NCI-H2227 treated with DMSO at 0.1 percent for 48 hours (cell line): Measurements from ENCODE around the gene DGUOK.

ENCODE experiments used
- DNase-seq: peaks from one replicate; lab custom pipeline; 2025; lab: John Stamatoyannopoulos, UW

The DGUOK gene

DNA sequence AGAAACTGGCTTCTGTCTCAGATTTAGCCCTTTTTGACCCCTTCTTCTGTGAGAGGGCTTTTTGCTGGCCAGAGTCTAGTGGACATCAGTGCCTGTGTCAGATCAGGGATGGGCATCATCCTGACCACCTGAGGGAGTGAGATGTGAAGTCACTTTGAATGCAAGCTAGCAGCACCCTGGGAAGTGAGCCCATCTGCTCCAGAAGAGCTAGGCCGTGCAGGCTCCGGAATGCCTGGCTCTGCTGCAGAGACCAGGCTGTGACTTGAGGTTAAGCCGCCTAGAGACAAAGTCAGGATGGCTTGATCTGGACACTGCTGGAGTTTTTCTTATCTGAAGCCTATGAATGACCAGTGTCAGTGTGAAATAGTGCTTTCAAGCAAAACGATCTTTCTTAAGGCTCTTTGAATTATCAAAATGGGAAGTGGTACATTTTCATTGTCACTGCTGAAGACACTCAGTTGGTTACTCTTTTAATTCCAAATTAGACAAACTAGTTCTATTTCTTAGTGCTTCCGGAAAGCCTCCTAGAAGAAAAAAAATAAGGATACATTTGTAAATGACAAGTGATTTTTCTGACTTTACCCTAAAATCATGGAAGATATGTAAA is 20.8 kb downstream of the DGUOK start:
- no peak for DNase-seq

DNA sequence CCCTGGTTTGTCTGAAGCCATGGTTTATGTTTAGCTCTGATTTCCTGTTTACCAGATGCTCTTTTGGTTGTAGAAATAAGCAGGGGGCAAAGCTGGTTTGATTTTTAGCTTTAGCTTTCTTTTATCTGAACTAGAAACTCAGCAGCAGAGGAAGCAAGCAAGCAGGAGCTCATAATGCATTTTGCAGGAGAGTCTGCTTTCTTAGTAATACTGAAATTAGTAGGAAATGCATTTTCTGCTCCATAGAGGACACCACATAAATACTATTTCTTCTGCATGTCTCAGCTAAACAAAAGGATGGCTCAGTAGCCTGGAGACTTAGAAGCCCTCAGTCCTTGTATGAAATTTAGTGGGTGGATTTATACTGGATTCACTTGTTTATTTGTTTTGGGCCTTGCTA is 23.1 kb downstream of the DGUOK start:
- no peak for DNase-seq

DNA sequence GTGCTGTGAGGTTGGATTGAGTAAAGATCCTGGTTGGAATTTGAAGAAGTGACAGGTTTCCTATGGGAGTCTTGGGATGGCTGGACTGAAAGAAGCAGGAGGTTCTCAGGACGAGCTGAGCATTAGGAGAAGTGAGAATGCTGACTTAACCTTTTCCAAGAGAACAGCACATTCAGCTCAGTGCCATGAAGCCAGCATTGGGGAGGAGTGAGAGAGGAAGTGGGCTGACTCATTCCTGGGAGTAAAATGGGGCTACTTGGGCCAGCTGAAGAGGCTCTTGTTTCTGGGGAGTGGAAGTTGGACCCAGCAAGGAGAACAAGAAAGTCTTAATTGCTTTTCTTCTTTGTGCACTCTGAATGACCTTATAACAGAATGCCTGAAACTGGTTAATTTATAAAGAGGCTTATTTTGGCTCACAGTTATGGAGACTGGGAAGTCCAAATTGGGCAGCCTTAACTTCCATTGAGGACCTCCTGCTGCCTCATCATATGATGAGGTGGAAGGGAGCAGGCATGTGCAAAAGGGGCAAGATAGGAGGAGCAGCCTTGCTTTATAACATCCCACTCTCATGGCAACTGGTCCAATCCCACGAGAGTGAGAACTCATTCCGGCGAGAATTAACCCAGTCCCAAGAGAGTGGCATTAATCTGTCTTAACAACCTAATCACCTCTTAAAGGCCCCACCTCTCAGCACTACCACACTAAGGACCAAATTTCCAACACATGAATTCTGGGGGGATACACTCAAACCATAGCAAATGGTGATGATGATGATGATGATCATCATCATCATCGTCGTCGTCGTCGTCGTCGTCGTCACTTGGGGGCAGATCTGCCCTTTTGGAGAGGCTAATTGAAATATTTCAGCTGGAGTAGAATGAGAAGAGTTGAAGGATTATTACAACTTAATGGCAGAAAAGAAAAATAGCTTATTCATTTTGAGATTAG is 26.1 kb downstream of the DGUOK start:
- DNase-seq = no peak

DNA sequence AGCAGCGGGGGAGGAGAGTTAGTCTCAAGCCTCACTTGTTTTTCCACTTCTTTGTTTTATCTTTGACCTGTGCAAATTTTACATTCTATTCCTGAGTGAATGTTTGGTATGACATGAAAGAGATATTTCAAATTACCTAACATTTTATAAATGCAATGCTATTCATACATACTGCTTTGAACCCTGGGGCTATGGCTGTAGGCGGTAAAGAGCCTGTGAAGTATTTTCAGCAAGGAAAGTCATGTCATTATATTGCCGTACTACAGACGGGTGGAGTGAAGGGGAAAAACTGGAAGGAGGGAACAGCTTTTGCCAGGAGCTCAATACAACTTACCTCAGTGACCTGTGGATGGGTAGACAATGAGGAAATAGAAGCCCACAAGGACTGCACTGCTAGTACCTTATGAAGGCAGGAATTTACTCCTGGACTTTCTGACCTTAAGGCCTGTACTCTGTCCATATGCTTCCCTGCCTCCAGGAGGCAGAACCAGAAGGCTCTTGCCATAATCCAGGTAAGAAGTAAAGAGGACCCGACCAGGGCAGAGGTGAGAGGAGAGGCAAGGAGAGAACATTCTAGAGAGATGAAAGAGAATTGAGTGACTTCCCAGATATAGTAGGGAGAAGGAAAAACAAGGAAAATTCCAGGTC is 29.7 kb downstream of the DGUOK start:
- DNase-seq = no peak

DNA sequence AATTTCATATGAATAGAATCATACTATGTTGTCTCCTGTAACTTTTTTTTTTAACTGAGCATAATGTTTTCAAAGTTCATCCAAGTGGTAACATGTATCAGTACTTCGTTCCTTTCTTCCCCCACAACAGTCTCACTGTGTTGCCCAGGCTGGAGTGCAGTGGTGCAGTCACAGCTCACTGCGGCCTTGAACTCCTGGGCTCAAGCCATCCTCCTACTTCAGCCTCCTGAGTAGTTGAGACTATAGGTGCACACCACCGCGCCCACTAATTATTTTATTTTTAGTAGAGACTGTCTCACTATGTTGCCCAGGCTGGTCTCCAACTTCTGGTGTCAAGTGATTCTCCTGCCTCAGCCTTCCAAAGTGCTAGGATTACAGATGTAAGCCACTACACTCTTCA is 34.6 kb downstream of the DGUOK start:
- no peak for DNase-seq

DNA sequence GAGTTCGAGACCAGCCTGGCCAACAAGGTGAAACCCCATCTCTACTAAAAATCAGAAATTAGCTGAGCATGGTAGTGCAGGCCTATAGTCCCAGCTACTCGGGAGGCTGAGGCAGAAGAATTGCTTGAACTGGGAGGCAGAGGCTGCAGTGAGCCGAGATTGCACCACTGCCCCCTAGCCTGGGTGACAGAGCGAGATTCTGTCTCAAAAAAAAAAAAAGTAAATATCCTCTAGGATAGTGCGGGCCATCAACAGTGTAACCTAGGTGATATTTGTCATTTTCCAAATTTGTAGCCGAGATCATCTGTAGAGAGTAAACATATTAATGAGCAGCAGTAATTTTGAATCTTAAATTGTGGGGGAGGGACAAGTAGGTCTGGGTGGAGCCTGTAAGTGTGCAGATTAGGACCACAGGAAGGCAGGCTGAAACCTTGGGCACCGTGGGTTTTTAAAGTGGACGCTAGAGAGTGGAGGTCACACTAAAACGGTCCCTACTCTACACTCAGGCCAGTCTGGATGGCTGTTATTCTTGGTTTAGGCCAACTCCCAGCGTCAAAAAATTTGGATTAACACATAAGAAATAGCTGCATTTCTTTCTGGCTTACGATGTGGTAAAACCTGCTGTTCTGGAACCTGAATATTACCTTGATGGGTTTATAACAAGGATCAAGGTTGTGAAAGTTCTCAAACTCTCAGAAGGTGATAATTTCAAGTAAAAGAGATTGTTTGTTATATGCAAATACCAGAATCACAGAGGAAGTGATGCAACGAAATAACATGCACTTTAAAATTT is 35.3 kb downstream of the DGUOK start:
- DNase-seq = no peak

DNA sequence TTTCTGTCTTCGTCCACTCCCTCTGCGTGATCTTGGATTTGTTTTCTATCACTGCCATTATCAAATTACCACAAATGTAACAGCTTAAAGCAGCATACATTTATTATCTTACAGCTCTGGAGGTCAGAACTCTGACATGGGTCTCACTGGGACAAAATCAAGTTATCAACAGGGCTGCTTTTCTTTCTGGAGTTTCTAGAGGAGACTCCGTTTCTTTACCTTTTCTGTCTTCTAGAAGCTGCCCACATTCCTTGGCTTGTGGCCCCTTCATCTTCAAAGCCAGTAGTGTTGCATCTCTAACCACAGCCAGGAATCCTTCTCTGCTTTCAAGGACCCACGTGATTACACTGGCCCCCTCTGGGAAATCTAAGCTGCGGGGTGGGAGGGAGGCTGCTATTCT is 36.1 kb downstream of the DGUOK start:
- DNase-seq = no peak

DNA sequence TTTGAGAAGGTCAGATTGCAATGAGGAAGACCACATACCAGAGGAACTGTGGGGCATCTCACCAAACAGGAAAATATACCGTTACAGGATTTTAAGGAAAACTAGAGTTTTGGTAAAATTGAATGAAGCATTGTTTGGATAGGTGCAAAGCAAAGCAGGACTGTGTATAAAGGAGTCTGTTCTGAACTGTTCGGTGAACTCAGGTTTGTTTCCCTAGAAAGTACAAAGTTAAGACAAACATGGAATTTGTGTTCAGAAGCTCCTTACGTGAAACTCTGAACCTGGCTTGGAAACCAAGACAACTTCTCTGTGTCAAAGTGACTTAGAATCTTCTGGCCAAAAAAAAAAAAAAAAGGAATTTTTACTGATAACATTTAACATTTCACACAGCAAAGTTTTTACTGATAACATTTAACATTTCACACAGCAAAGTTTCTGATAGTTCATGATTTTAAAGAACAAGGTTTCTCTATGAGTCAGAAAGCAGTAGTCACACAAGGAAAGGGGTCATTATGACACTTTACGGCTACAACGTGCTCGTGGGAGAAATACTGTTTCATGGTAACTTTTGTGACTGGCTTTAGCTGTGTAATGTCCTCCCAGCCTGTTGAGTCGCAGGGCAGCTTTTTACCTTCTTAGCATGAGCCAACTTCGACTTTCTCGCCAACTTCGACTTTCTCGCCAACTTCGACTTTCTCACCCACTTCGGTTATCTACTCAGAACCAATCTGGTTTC is 36.9 kb downstream of the DGUOK start:
- no peak for DNase-seq

DNA sequence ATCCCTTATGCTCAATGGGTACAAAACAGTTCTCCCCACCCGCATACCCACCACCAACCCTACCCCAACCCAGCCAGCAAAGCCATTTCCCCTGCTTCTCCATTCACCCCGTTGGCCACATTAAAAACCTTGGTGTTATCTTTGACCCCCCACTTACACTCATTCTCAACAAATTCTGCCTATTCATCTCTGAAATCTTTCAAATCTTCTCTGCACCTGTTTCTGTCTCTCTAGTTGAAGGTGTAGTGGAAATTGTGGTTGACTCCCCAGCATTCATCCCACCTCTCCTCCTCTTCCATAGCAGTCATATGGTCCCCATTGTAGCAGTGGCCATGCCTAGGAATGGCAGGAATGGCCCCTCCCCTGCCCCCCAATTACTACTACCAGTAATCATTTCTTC is 37.5 kb downstream of the DGUOK start:
- DNase-seq = no peak

DNA sequence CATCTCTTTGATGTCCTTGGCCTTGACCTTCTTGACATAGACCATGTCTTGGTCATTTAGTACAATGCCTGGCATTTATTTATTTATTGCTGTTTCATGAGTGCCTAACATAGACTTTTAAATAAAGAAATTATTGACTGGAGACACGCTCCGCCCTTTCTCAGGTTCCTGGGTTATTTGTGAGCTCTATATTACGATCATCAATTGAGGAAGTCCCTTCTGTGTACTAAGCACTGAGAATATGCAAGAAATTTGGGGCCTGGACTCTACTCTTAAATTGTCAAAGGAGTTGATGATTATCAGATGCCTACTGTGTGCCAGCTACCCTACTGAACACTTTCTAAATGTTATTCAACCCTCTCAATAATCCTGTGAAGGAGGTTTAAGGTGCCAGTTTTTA is 38.4 kb downstream of the DGUOK start:
- DNase-seq = no peak

DNA sequence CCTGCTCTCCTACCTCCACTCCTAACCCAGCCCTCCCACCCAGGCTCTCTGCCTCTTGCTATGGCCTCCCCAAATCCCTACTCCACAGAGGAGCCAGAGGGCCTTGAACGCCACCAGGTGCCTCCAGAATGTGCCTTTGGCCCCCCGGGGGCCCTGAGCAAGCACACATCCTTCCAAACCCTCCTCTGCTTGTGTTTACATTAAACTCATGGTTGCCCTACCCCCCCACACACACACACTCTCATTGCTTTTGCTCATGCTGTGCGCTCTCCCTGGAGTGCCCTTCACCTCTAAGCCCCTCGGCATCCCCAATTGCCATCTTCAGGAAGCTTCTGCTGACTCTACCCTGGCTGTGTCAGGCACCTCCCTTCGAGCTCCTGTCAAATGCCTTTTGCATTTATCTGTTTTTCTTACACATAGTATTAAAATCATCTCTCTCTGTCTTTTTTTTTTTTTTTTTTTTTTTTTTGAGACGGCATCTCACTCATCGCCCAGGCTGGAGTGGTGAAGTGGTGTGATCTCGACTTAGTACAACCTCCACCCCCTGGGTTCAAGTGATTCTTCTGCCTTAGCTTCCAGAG is 41.8 kb downstream of the DGUOK start:
- DNase-seq = no peak

DNA sequence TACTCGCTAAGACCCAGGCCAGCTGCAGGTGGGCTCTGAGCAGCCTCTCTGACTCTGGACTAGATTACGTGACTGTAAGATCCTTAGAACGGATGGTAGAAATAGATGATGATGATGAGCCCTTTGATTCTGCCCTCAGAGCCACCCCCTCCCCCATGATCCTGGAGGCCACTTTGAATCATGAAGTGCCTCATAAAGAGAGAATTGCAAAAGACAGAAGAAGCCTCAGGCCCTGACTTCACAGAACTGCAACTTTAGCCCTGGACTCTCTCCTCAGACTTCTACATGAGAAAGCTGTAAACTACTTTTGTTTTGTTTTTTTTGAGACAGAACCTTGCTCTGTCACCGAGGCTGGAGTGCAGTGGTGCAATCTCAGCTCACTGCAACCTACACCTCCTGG is 42.7 kb downstream of the DGUOK start:
- DNase-seq = no peak

DNA sequence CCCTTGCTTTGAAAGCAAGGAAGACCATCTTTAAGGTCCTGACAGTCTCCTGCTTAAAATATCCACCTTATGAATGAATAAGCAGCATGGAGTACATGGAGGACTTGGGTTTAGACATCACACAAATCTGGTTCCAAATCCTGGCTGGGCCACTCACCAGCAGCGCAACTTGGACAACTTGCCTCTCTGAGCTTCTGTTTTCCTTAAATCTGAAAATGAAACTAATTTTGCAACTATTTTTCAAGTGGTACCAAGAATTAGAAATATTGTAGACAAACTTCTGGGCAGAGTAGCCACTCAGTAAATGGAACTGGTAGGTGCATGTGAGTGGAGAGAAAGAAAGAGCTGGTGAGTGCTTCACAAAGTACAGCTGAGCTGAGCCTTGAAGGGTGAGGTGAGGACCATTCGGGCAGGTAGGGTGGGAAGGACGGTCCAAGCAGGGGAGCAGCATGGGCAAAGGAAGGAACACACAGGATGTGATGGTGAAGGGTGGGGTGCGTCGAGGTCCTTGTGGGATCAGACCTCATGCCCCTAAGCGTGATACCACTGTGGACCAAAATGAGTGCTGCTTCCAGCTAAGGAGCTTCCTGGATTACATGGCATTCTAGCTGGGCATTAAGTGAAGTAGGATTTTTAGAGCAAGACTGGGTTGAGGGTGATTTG is 43.6 kb downstream of the DGUOK start:
- no peak for DNase-seq

DNA sequence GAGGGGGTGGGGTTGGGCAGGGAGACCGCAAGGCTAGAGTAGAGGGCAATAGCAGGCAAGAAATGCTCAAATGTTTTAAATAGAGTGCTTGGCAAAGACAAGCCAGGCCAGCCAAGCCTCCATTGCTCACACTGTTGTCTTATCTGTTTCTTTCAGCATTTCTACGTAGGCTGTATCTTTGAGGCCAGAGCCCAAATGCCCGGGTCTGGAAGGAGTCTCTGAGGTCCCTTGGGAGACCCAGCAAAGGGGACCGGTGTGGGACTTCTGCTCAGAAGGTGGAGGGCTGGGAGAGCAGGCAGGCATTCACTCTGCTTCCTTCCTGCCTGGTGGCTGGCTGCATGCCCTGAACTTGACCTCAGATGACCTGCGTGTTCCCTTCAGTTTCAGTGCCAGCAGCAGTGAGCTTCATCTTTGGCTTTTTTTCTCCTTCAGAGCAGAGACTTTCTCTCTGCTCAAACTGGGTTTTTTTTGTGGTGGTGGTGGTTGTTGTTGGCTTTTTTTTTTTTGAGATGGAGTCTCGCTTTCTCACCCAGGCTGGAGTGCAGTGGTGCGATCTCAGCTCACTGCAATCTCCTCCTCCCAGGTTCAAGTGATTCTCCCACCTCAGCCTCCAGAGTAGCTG is 44.3 kb downstream of the DGUOK start:
- DNase-seq = no peak

DNA sequence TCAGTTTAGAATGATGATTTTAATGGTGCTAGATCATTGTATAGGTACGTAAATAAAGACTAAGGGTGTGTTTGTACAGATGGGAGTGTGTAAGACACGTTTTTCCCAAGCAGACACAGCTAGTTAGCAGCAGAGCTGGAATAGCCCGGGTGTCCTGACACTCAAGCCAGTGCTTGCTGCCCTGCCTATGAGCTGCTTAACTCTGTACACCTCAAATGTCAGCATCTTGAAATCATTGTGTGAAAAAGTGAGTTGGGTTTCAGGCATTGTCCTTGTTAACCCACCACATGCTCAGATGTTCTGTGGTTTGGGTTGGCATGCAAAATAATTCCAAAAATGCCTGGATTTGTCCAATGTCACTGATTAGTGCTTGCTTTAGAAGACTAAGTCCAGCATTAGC is 45.0 kb downstream of the DGUOK start:
- DNase-seq = no peak

DNA sequence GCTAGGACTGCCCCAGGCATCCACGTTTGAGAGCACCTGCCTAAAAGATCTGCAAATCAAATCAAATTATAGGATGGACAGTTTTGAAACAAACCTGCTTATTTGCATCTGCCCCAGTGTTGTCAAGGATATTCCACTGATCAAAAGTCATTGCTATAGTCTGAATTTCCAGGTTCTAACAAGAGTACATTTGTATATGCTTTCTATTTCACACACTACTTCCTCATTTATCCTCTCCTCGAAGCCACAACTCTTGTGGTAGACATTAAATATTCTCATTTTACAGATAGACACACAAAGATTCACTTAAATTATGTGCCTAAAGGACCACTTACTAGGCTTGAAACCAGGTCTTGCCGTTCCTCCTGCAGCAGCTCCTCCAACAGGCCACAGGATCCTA is 46.2 kb downstream of the DGUOK start:
- DNase-seq = no peak

DNA sequence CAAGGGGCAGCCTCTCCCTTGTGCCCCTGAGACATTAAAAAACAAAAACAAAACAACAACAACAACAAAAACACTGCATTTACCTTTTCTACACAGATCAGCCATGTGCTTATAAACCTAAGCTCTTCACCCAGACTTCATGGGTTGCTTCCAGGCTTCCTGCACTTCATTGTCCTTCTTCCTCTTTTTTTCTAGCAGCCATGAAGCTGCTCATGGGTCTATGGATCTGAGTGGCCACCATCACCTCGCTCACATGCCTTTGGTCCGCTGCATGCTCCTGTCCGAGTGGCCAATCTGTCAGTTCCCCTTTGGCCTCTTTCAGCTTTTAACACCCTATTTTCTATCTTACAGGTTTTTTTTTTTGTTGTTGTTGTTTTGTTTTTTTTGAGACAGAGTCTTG is 49.1 kb downstream of the DGUOK start:
- DNase-seq = no peak

DNA sequence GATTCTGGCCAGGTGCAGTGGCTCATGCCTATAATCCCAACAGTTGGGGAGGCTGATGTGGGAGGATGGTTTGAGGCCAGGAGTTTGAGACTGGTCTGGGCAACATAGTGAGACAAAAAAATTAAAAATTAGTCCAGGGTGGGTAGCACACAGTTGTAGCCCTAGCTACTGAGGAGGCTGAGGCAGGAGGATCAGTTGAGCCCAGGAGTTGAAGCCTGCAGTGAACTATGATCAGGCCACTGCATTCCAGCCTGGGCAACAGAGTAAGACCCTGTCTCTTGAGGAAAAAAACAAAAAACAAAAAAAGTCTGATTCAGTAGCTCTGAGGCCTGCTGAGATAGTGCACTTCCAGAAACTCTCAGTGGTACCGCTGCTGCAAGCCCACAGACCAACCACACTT is 50.1 kb downstream of the DGUOK start:
- no peak for DNase-seq

DNA sequence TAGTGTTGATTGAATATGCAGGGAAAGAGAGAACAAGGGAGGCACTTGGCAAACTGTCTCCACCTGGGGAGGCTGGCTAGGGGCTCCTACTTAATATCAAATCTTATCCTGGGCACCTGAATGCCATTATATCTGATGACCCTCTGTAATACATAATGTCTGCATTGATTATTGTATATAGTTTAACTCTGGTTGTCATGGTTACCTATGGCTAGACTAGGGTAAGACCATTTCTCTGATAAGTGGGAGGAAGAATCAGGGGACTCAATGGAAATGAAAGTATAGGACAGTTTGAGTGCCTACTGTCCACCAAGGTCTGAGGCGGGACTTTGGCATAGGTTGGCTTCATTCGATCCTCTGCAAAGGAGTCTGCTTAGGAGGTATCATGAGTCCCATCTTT is 50.8 kb downstream of the DGUOK start:
- no peak for DNase-seq

DNA sequence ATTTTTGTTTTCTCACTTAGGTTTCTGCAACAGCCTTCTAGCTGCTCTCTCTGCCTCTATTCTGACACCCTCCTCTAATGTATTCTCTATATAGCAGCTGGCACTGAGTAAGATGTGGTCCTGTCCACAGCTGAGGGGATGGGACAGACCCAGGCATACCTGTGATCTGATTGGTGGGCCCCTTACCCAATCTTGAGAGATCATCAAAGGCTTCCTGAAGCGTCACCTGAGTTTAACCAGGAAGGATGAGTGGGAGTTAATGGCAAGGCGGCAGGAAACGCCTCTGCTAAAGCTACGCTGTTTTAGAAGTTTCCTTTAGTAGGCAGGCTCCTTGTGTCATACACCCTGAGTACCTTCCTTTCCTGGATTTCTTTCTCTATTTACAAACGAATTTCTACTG is 52.3 kb downstream of the DGUOK start:
- no peak for DNase-seq
